Measurements from ENCODE around the gene MDGA2. TPM values are rescaled to one million over a fixed set of nuclear protein-coding genes. Genes with fewer than 3 reads are reported as not detected.

The MDGA2 gene
- total RNA-seq, 6 experiments from 2014 or later = 0.17 to 0.53 (median 0.27) TPM; not detected in 3

DNA sequence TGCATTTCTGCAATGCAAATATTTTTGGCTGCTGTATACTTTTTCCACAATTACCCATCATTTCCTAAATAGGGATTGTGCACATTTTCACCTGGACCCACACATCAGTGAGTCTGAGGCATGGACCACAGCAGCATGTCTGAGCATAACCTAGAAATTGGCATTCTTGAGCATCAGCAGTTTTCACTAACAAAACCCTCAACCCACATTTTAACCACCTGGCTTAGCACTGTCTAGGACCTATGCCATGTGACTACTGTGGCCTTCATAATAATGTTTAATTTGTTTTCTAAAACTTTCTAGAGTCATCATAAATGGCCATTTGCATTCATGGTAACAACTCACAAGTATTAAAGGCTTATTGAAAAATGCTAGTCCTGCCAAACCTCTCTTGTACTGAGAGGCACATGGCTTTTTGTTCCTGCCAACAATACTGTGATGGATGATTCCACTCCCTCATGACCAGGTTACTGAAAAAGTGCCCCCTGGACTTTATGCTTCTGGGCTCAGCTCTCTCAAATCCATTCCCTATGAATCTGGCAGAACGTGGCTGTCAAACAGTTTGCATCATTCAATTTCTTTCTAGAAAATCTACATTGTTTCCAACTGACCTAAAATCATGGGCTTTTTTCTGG is 240.0 kb downstream of the MDGA2 start:
- ATAC-seq = no peak
- H3K4me3 ChIP-seq = no peak overlapping the region
- TF ChIP-seq CTCF (IDR thresholded peaks at IDR 0.05) = no peak
- TF ChIP-seq POLR2A (IDR thresholded peaks at IDR 0.05) = no peak

DNA sequence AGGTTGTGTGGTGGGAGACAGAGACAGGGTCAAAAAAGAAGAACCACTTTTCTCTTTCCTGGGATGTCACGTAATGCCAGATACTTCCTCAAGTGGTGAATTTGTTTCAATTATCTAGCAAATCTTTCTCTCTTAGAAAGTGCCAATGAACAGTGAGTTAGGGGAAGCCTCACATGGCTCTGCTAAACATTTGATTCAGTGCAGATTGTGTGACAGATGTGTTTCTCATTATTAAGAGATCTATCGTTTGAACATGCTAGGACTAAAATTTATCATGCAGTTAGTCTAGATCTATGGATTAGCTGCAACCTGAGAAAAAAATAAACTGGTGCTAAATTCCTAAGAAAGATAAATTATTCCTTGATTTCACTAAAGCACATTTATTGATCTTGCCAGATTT is 247.8 kb downstream of the MDGA2 start:
- no peaks in the 10 kb centered on the region for H3K36me3 ChIP-seq
- no peak for TF ChIP-seq POLR2A (IDR thresholded peaks at IDR 0.05)
- TF ChIP-seq CTCF (IDR thresholded peaks at IDR 0.05) = no peak
- H3K27ac ChIP-seq = no peak overlapping the region
- no peaks in the 10 kb centered on the region for H3K4me1 ChIP-seq
- no peaks in the 10 kb centered on the region for H3K27me3 ChIP-seq
- intact Hi-C loops (cut with DNase I) = no loop called here
- H3K9me3 ChIP-seq = no peaks in the 10 kb centered on the region
- ATAC-seq = no peak
- DNase-seq = no peak
- 20% methylated on average over 2 of the region's 2 CpGs for whole genome bisulfite sequencing (ENCODE audit: insufficient coverage, low coverage, low lambda C conversion rate, missing lambda C conversion rate)
- no peak overlapping the region for H3K4me3 ChIP-seq

More for the DNA sequence above, 240.0 kb downstream of the MDGA2 start:
- Histone ChIP-seq H3K9me3 (no peaks in the 10 kb centered on the region), H3K36me3 (no peaks in the 10 kb centered on the region), H3K27ac (no peak overlapping the region), H3K27me3 (no peaks in the 10 kb centered on the region), H3K4me1 (no peaks in the 10 kb centered on the region)
- intact Hi-C loops (cut with DNase I) = no loop called here
- no peak for DNase-seq
- 33% methylated on average over 1 of the region's 1 CpG for WGBS (ENCODE audit: insufficient coverage, low coverage, low lambda C conversion rate, missing lambda C conversion rate)

GRCh38 chr14:47425302-47425701 is 250.1 kb downstream of the MDGA2 start:
- no peak overlapping the region for H3K27ac ChIP-seq
- no peaks in the 10 kb centered on the region for H3K9me3 ChIP-seq
- WGBS (ENCODE audit: insufficient coverage, low coverage, low lambda C conversion rate, missing lambda C conversion rate) = 49% methylated on average over 4 of the region's 4 CpGs
- DNase-seq (no peak), ATAC-seq (no peak)
- no peaks in the 10 kb centered on the region for H3K36me3 ChIP-seq
- intact Hi-C loops (cut with DNase I) = no loop called here
- no peaks in the 10 kb centered on the region for H3K27me3 ChIP-seq
- no peak overlapping the region for H3K4me3 ChIP-seq
- TF ChIP-seq POLR2A (IDR thresholded peaks at IDR 0.05) (no peak), CTCF (IDR thresholded peaks at IDR 0.05) (no peak)
- no peaks in the 10 kb centered on the region for H3K4me1 ChIP-seq

DNA sequence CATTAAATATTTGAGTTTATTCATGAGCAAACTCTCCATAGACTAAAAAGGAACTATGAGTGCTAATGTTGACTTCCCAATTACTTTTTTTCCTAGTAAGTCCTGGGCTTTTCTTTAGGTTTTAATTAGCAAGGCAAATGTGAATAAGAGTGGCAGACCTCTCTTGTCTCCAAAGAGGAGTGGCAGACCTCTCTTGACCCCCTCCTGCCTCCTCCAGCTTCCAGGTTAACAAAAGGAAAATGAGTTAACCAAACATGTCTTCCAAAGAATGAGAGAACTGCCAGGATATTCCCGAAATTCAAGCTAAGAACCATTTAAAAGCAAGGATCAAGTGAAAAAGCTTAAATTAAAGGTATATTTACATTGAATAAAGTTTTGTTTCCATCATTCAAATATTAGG is 253.2 kb downstream of the MDGA2 start:
- intact Hi-C loops (cut with DNase I) = no loop called here
- TF ChIP-seq CTCF (IDR thresholded peaks at IDR 0.05) (no peak), POLR2A (IDR thresholded peaks at IDR 0.05) (no peak)

More for the DNA sequence above, 253.2 kb downstream of the MDGA2 start:
- no peak for DNase-seq
- Histone ChIP-seq H3K4me3 (no peak overlapping the region), H3K36me3 (no peaks in the 10 kb centered on the region), H3K9me3 (no peaks in the 10 kb centered on the region), H3K4me1 (no peaks in the 10 kb centered on the region), H3K27ac (no peak overlapping the region), H3K27me3 (no peaks in the 10 kb centered on the region)
- WGBS (ENCODE audit: insufficient coverage, low coverage, low lambda C conversion rate, missing lambda C conversion rate) = 22% methylated on average over 1 of the region's 1 CpG
- ATAC-seq = no peak

All from right lobe of liver (tissue), 6 donors.